ENCODE data around the gene HES2.
A peak's percentile ranks its signal among the peaks of the same experiment; 100 is the strongest.
"Not testable (repeated sequence)": the region's sequence is repeated elsewhere in the genome, so short reads cannot be mapped to it uniquely, and the experiment has no call there.

The HES2 gene

GRCh38 chr1:6450943-6451373 lies 31.2 kb upstream of the HES2 start:
- DNase-seq (ENCODE audit: low read depth): no peak

GRCh38 chr1:6450486-6450885 lies 30.8 kb upstream of the HES2 start:
- H3K4me3 ChIP-seq (ENCODE audit: low read depth, low read length); DNase-seq (ENCODE audit: low read depth); in situ Hi-C loops (cut with HindIII; ENCODE audit: low sequenced_read_pairs): not testable (repeated sequence)

More at GRCh38 chr1:6450943-6451373, 31.2 kb upstream of the HES2 start:
- H3K4me3 ChIP-seq (ENCODE audit: low read depth, low read length): no peak overlapping the region
- no peak for TF ChIP-seq CTCF (IDR thresholded peaks at IDR 0.05; ENCODE audit: low read depth, low read length, missing control alignments)
- in situ Hi-C loops (cut with HindIII; ENCODE audit: low sequenced_read_pairs): no loop called here

GRCh38 chr1:6450005-6450450 lies 30.3 kb upstream of the HES2 start:
- DNase-seq (ENCODE audit: low read depth): no peak
- in situ Hi-C loops (cut with HindIII; ENCODE audit: low sequenced_read_pairs): no loop called here
- no peak overlapping the region for H3K4me3 ChIP-seq (ENCODE audit: low read depth, low read length)
- no peak for TF ChIP-seq CTCF (IDR thresholded peaks at IDR 0.05; ENCODE audit: low read depth, low read length, missing control alignments)

GRCh38 chr1:6448749-6449631 lies 29.3 kb upstream of the HES2 start:
- no peak for DNase-seq (ENCODE audit: low read depth)
- no peak for TF ChIP-seq CTCF (IDR thresholded peaks at IDR 0.05; ENCODE audit: low read depth, low read length, missing control alignments)
- H3K4me3 ChIP-seq (ENCODE audit: low read depth, low read length): no peak overlapping the region
- in situ Hi-C loops (cut with HindIII; ENCODE audit: low sequenced_read_pairs): no loop called here

- DNase-seq (ENCODE audit: low read depth): no peak
- peak; percentile 2 for TF ChIP-seq CTCF (IDR thresholded peaks at IDR 0.05; ENCODE audit: low read depth, low read length, missing control alignments)
- H3K4me3 ChIP-seq (ENCODE audit: low read depth, low read length): no peak overlapping the region
- in situ Hi-C loops (cut with HindIII; ENCODE audit: low sequenced_read_pairs): no loop called here
Measured at GRCh38 chr1:6447818-6448748, 28.4 kb upstream of the HES2 start.

GRCh38 chr1:6447016-6447817 lies 27.5 kb upstream of the HES2 start:
- DNase-seq (ENCODE audit: low read depth): no peak
- no peak for TF ChIP-seq CTCF (IDR thresholded peaks at IDR 0.05; ENCODE audit: low read depth, low read length, missing control alignments)
- in situ Hi-C loops (cut with HindIII; ENCODE audit: low sequenced_read_pairs): no loop called here
- no peak overlapping the region for H3K4me3 ChIP-seq (ENCODE audit: low read depth, low read length)
